Measurements from ENCODE around the gene PIM2.

PIM2 gene

GRCh38 chrX:48965959-48966358, 47.1 kb upstream of the PIM2 start:
- Histone ChIP-seq H3K27me3 (ENCODE audit: low read length) (no peaks in the 10 kb centered on the region), H3K27ac (ENCODE audit: low read depth, low read length) (no peak overlapping the region), H4K20me1 (ENCODE audit: low read depth, low read length) (no peaks in the 10 kb centered on the region), H3F3A (ENCODE audit: insufficient read depth) (no peaks in the 10 kb centered on the region), H3K79me2 (ENCODE audit: insufficient read depth, low read length) (no peaks in the 10 kb centered on the region), H3K9me3 (ENCODE audit: insufficient read depth, low read length) (no peaks in the 10 kb centered on the region), H3K4me2 (ENCODE audit: low read depth, low read length, poor library complexity, severe bottlenecking) (no peak overlapping the region), H3K4me3 (ENCODE audit: insufficient read depth, low read length, poor library complexity, severe bottlenecking) (no peak overlapping the region), H3K9me2 (replicated peaks; ENCODE audit: insufficient read depth, low read length) (no peaks in the 10 kb centered on the region), H3K9ac (ENCODE audit: low read length) (no peak overlapping the region), H2AFZ (ENCODE audit: low read depth, low read length, severe bottlenecking) (no peak overlapping the region), H3K36me3 (ENCODE audit: low read length) (no peaks in the 10 kb centered on the region)
- no peak for TF ChIP-seq EZH2phosphoT487 (conservative IDR thresholded peaks at IDR 0.05; ENCODE audit: low read length)
- TF ChIP-seq CTCF (IDR thresholded peaks at IDR 0.05; ENCODE audit: insufficient read depth, low read length, poor library complexity, severe bottlenecking), result no peak

- H3K9me2 ChIP-seq (replicated peaks; ENCODE audit: insufficient read depth, low read length), result no peaks in the 10 kb centered on the region
- H2AFZ ChIP-seq (ENCODE audit: low read depth, low read length, severe bottlenecking), result no peak overlapping the region
- no peak for TF ChIP-seq CTCF (IDR thresholded peaks at IDR 0.05; ENCODE audit: insufficient read depth, low read length, poor library complexity, severe bottlenecking)
- TF ChIP-seq EZH2phosphoT487 (conservative IDR thresholded peaks at IDR 0.05; ENCODE audit: low read length), result no peak
- no peaks in the 10 kb centered on the region for H3K27me3 ChIP-seq (ENCODE audit: low read length)
- H3K36me3 ChIP-seq (ENCODE audit: low read length), result no peaks in the 10 kb centered on the region
- H3K9me3 ChIP-seq (ENCODE audit: insufficient read depth, low read length), result no peaks in the 10 kb centered on the region
- no peaks in the 10 kb centered on the region for H3F3A ChIP-seq (ENCODE audit: insufficient read depth)
- no peak overlapping the region for H3K27ac ChIP-seq (ENCODE audit: low read depth, low read length)
- H3K4me2 ChIP-seq (ENCODE audit: low read depth, low read length, poor library complexity, severe bottlenecking), result no peak overlapping the region
- peaks cover 5% of the 10 kb centered on the region; the same call in 1 of the 2 replicates for H3K79me2 ChIP-seq (ENCODE audit: insufficient read depth, low read length)
- H3K4me3 ChIP-seq (ENCODE audit: insufficient read depth, low read length, poor library complexity, severe bottlenecking), result no peak overlapping the region
- no peak overlapping the region for H3K9ac ChIP-seq (ENCODE audit: low read length)
- no peaks in the 10 kb centered on the region for H4K20me1 ChIP-seq (ENCODE audit: low read depth, low read length)
Measured at GRCh38 chrX:48961585-48962091, 42.8 kb upstream of the PIM2 start.

- Histone ChIP-seq H3K27ac (ENCODE audit: low read depth, low read length) (no peak overlapping the region), H3K36me3 (ENCODE audit: low read length) (no peaks in the 10 kb centered on the region), H3K4me3 (ENCODE audit: insufficient read depth, low read length, poor library complexity, severe bottlenecking) (no peak overlapping the region), H3K9ac (ENCODE audit: low read length) (no peak overlapping the region), H3K9me2 (replicated peaks; ENCODE audit: insufficient read depth, low read length) (no peaks in the 10 kb centered on the region), H3K9me3 (ENCODE audit: insufficient read depth, low read length) (no peaks in the 10 kb centered on the region), H3K4me2 (ENCODE audit: low read depth, low read length, poor library complexity, severe bottlenecking) (no peak overlapping the region), H3F3A (ENCODE audit: insufficient read depth) (no peaks in the 10 kb centered on the region), H3K27me3 (ENCODE audit: low read length) (no peaks in the 10 kb centered on the region), H4K20me1 (ENCODE audit: low read depth, low read length) (no peaks in the 10 kb centered on the region), H2AFZ (ENCODE audit: low read depth, low read length, severe bottlenecking) (no peak overlapping the region), H3K79me2 (ENCODE audit: insufficient read depth, low read length) (peaks cover 12% of the 10 kb centered on the region; the same call in 1 of the 2 replicates)
- TF ChIP-seq CTCF (IDR thresholded peaks at IDR 0.05; ENCODE audit: insufficient read depth, low read length, poor library complexity, severe bottlenecking) (no peak), EZH2phosphoT487 (conservative IDR thresholded peaks at IDR 0.05; ENCODE audit: low read length) (no peak)
Measured at GRCh38 chrX:48960291-48960690, 41.5 kb upstream of the PIM2 start.

Data from SU-DHL-6 (cell line).